ENCODE measurements around the gene PANK1. TPM values are rescaled to one million over a fixed set of nuclear protein-coding genes. Genes with fewer than 3 reads are reported as not detected.

PANK1 gene
- total and polyA plus RNA-seq, 9 of the 15 experiments (the other 6 are each of a cell fraction or from before 2014, with no cell fraction given), result 1.7 to 10.7 (median 6.5) TPM

DNA sequence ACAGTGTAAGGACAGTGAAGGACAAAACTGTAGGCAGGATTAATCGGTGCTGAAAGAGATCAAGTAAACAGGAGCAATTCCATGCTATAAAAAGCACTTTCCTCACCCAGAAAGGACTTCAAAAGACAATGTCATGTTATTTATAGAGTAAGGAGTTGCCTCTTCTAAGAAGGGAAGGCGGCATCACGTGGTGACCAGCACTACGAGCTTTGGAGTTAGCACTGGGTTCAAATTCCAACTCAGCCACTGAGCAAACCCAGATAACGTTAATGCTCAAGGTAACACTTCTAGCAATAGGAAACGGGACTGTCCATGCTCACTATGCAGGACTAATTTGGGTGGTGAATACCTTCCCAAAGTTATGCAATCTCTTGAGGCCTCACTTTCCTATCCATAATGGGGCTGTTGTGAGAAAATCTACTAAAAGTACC is 715 bp upstream of the PANK1 start:
- no peaks in the 10 kb centered on the region for H3K9me1 ChIP-seq (ENCODE audit: control insufficient read depth, insufficient read depth, low read length)
- DNase-seq (ENCODE audit: extremely low read depth in 1 of 4, low spot score in 3 of 4) (peak in 1 of 4 experiments; percentile 63), FAIRE-seq (peak; percentile 88), ATAC-seq (no peak)
- peak overlapping the region; percentile 74 for H3K4me3 ChIP-seq
- no peaks in the 10 kb centered on the region for H4K20me1 ChIP-seq (replicated peaks; ENCODE audit: control insufficient read depth, insufficient read depth, low read length)
- POLR2A ChIA-PET, result no interaction called here
- peak overlapping the region; percentile 84 for H3K27ac ChIP-seq (ENCODE audit: extremely low read depth, low read depth, low read length)
- peak overlapping the region; percentile 97 for H2AFZ ChIP-seq (ENCODE audit: low read depth, low read length)
- 3% methylated on average over 5 of the region's 6 CpGs for WGBS (ENCODE audit: insufficient coverage, low coverage, missing lambda C conversion rate)
- intact Hi-C loops (cut with micrococcal nuclease), result no loop called here
- peak overlapping the region; percentile 76 to 96; a peak in 3 of 4 replicates for H3K9ac ChIP-seq (ENCODE audit: insufficient read depth in 1 of 2, low read depth in 2 of 2, low read length in 2 of 2)
- peaks cover 13 to 14% of the 10 kb centered on the region in 2 experiments; a peak in 4 of 5 replicates for H3K4me1 ChIP-seq (replicated peaks in 1 of 2; ENCODE audit: control insufficient read depth in 2 of 2, insufficient read depth in 2 of 2, low read length in 2 of 2)
- TSS peak; percentile 79 for BruUV-seq (replicated peaks)
- H3K4me2 ChIP-seq (ENCODE audit: insufficient read depth, low read length), result peak overlapping the region; percentile 92
- H3K36me3 ChIP-seq (ENCODE audit: control insufficient read depth, insufficient read depth, low read length), result no peaks in the 10 kb centered on the region
- in situ Hi-C loops (cut with MboI), result no loop called here
- H3K79me2 ChIP-seq (ENCODE audit: control insufficient read depth, insufficient read depth, low read length), result peaks cover 43% of the 10 kb centered on the region
- no peaks in the 10 kb centered on the region for H3K9me3 ChIP-seq (replicated peaks; ENCODE audit: control insufficient read depth, insufficient read depth, low read depth, low read length)
- CTCF ChIA-PET (ENCODE audit: low intra/inter-chr PET ratio), result no interaction called here
- H3K27me3 ChIP-seq (ENCODE audit: control insufficient read depth in 2 of 2, insufficient read depth in 2 of 2, low read length in 2 of 2), result no peaks in the 10 kb centered on the region
- TF ChIP-seq ZBTB49 (CRISPR knock-in tag; IDR thresholded peaks at IDR 0.05; ENCODE audit: borderline replicate concordance) (no peak), SMARCA5 (IDR thresholded peaks at IDR 0.05) (no peak), CHCHD3 (CRISPR knock-in tag; IDR thresholded peaks at IDR 0.05) (no peak), RAD51 (IDR thresholded peaks at IDR 0.05; ENCODE audit: borderline replicate concordance, low read depth) (peak; percentile 64; the same call in 1 of the 2 replicates), ZNF717 (CRISPR knock-in tag; IDR thresholded peaks at IDR 0.05) (no peak), ZNF174 (CRISPR knock-in tag; IDR thresholded peaks at IDR 0.05) (no peak), MXI1 (IDR thresholded peaks at IDR 0.05; ENCODE audit: low read depth, low read length) (no peak), MNT (conservative IDR thresholded peaks at IDR 0.05) (peak; percentile 17 to 39; a peak in 1 of 4 replicates), NRF1 (conservative IDR thresholded peaks at IDR 0.05 in 1 of 2, IDR thresholded peaks at IDR 0.05 in 1 of 2) (no peak), KLF13 (tag; IDR thresholded peaks at IDR 0.05; ENCODE audit: borderline replicate concordance, low read depth) (no peak), CEBPB (tag; IDR thresholded peaks at IDR 0.05) (peak; percentile 68), POU5F1 (IDR thresholded peaks at IDR 0.05; ENCODE audit: borderline replicate concordance, low read depth, low read length, partially characterized antibody) (no peak), POLR2A (conservative IDR thresholded peaks at IDR 0.05) (no peak), NFYB (IDR thresholded peaks at IDR 0.05; ENCODE audit: extremely low read depth, insufficient read length) (no peak), C11orf30 (IDR thresholded peaks at IDR 0.05; ENCODE audit: low read depth) (no peak)
- TF ChIP-seq, protein P1, sequence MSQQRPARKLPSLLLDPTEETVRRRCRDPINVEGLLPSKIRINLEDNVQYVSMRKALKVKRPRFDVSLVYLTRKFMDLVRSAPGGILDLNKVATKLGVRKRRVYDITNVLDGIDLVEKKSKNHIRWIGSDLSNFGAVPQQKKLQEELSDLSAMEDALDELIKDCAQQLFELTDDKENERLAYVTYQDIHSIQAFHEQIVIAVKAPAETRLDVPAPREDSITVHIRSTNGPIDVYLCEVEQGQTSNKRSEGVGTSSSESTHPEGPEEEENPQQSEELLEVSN (IDR thresholded peaks at IDR 0.05; ENCODE audit: borderline replicate concordance in 1 of 2, extremely low read depth in 1 of 2, insufficient read depth in 1 of 2, insufficient read length in 1 of 2, low read depth in 1 of 2, low read length in 1 of 2, poor library complexity in 1 of 2, severe bottlenecking in 1 of 2), result peak in 1 of 2 experiments; percentile 18
- TF ChIP-seq, protein P2, sequence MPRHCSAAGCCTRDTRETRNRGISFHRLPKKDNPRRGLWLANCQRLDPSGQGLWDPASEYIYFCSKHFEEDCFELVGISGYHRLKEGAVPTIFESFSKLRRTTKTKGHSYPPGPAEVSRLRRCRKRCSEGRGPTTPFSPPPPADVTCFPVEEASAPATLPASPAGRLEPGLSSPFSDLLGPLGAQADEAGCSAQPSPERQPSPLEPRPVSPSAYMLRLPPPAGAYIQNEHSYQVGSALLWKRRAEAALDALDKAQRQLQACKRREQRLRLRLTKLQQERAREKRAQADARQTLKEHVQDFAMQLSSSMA (CRISPR knock-in tag; IDR thresholded peaks at IDR 0.05), result no peak
